Stimulated activated CD8-positive, alpha-beta memory T cell treated with anti-CD3 and anti-CD28 coated beads, Interleukin-7, amount 100 ng/mL, for 4 hours (primary cell): ENCODE measurements around the gene CDH4.
"Not testable (repeated sequence)": the region's sequence is repeated elsewhere in the genome, so short reads cannot be mapped to it uniquely, and the experiment has no call there.

Experiments used
- DNase-seq, 2 donors: peaks; one replicate each; pipeline ENCODE4 v3.0.0-alpha.2; 2020; ENCODE audit warnings: low read depth in 2 of 2

Gene CDH4

DNA sequence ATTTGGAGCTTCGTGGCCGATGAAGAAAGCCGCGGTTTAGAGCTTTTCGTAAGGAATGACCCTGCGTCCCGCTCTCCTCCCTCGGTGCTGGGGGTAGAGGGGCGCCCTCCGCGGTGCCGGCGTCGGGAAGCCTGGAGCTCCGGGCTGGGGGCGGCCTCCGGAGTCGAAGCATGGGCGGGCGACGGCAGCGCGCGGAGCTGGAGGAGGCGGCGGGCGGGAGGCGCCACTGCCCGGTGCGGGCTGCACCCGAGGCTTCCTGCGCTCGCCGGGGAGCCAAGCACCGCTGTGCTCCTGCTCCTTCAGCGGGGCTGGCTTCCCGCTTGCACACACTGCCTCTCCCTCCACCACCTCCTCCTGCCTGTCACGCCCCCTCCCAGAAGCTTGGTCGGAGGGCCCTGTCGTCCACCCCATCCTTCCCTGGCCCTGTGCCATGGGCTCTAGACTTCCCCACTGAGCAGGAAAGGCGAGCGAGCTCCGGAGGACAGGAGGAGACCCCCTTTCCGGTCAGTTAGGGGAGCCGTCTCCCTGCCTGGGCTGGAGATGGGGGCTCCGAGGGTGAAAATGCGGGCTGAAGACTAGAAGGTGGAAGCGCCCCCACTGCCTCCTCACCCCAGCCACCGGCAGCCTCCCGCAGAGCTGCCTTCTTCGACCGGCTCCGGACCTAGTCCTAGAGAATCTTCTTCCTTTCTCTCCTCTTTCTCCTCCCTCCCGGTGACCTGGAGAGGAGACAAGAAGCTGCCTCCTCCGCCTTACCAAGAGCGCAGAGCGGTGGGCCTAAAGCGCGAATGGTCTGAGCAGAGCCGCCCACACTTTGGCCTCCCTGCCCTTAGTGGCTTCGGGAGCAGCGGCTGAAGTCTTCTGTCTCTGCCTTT, 1.8 kb downstream of the CDH4 start:
- DNase-seq, result no peak

DNA sequence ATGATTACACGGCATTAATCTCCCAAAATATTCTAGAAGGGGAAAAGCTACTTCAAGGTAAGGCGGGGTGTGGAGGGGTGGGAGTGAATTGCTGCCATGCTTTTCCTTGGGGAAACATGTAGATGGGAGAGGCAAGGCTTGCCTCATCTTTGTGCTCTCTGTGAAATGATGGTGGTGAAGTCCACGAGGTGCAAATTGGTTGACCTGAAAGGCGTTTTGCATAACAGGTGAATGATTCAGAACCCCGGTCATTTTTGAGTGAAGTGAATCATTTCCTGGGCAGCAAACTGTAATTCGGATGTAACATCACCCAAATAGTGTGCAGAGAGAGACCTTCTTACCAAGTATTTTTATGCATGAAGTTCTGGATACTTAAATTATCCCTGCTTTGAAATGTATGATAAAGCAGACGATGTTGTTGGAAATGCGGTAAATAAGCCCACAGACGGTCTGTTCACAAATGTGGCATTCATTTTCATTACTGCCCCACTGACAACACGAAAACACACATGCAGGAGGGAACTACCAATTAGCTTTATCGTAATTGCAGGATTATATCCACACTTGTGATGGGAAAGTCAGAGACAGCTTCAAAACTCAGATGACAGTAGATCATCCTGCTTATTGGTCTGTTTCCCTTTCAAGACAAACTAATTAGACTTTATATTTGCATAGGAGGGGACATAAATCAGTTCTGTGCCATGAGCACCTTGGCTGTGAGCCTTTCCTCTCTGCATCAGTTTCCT, 3.0 kb downstream of the CDH4 start:
- no peak for DNase-seq

DNA sequence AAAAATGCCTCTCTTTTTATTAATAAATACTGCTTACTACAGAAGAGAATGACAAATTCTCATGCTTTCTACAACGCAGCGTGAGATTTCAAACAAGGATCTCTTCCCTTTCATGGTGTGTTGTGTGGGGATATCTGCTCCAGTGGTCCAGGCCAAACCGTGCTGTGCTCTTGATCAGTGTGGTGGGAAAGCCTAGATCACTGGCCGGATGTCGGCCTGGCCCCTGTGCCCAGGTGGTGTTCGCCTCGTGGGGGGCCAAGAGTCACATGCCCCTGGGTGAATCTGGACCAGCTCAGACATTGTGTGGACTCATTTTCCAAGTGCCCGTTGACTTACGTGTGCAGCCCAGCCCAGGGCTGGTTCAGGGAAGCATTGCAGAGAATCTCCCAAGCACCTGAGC, 4.3 kb downstream of the CDH4 start:
- DNase-seq, result no peak

GRCh38 chr20:61256824-61257223, 4.8 kb downstream of the CDH4 start:
- no peak for DNase-seq

- DNase-seq, result no peak
These were observed 5.5 kb downstream of the CDH4 start for GRCh38 chr20:61257611-61258010.

DNA sequence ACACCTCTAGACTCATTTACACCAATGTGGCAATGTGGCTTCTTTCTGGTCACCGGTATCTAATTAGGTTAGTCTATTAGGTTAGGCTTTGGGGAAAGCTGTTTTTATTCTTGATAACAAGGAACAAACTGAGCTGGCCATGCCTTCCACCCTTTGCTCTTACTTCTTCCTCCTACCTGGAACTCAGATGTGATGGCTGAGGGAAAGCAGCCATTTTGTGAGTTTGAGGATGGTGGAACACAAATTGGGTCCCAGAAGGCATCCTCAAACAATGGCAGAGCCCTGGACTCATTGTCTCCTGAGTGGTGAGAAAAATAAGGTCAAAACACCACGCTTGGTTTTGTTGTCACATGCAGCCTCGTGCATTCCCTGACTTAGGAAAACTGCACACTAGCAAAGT, 7.7 kb downstream of the CDH4 start:
- no peak for DNase-seq

DNA sequence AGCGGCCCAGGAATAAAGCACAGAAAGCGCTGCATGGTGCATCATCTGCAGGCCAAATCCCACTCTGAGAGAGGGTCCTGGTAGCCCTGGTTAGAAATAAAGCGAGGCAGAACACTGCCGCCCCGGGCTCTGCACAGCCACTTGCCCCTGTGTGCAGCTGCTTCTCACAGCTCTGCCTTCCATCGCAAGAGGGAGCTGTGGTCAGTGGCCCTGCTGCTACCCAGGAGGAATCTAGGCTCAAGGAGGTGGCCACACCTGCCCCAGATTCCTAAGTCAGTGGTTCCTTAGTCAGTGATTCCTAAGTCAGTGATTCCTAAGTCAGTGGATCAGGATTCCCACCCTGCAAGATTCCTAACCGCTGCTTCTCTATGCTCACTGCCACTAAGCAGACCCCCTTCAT, 8.8 kb downstream of the CDH4 start:
- DNase-seq, result no peak

DNA sequence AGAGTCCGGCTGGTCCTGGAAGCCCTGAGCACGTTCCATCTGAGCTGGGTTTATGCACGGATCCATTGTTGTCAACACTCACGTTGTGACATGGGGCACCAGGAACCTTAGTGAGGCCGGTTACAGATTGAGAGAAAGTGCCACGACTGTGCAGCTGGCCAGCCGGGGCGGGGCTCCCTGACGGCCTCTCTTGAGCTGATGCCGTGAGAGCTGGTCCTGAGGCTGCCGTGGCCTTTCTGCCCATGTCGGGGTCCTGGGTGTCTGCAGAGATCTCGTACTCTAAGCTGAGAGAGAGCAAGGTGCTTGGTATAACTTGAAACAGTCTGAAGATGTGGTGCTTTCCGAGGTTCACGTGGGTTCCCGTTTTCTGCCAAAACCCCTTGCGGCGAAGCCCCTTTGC, 10.0 kb downstream of the CDH4 start:
- no peak for DNase-seq

- no peak for DNase-seq
These were observed 10.5 kb downstream of the CDH4 start for GRCh38 chr20:61262514-61262913.

GRCh38 chr20:61263084-61263695, 11.1 kb downstream of the CDH4 start:
- no peak for DNase-seq

DNA sequence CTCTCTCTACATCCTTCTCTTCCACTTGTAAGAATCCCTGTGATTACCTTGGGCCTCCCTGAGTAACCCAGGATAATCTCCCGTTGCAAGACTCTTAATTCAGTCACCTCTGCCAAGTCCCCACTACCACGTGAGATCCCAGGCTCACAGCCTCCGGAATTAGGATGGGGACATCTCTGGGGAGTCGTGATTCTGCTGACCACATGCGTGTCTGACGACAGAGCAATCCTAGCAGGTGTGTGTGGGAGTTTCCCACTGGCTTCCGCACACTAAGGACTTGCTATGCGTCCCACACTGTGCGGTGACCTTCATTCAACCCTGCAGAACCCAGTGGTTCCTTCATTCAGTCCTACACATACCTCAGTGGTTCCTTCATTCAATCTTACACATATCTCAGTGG, 11.9 kb downstream of the CDH4 start:
- no peak for DNase-seq

- no peak for DNase-seq
These were observed 15.2 kb downstream of the CDH4 start for GRCh38 chr20:61267241-61267640.

DNA sequence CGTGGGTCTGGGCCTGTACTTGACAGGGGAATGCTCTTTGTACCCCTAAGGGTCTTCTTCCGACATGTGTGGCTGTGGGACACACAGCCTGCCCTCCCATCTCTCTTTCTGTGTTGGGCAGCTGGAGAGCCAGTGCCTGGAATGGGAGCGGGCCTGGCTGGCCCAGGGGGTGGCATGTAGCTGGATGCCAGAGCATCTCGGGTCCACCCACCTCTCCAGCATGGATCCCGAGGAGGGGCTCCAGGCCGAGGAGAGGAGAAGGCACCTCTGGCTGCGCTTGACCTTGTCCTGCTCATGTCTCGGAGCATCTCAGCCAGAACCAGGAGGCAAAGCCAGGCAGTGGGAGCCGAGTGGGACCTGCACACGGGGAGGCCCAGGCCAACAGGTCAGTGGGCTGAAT, 16.0 kb downstream of the CDH4 start:
- DNase-seq, result no peak

GRCh38 chr20:61271312-61272231, 19.5 kb downstream of the CDH4 start:
- DNase-seq, result no peak

GRCh38 chr20:61273024-61273423, 21.0 kb downstream of the CDH4 start:
- not testable (repeated sequence) for DNase-seq

- DNase-seq, result not testable (repeated sequence)
These were observed 21.6 kb downstream of the CDH4 start for GRCh38 chr20:61273666-61274065.

DNA sequence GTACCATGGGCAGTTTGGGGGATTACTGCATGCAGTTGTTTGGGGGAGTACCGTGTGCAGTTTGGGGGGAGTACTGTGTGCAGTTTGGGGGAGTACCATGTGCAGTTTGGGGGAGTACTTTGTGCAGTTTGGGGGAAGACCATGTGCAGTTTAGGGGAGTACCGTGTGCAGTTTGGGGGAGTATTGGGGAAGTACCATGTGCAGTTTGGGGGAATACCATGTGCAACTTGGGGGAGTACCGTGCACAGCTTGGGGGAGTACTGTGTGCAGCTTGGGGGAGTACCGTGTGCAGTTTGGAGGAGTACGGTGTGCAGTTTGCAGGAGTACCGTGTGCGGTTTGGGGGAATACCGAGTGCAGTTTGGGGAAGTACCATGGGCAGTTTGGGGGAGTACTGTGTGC, 22.3 kb downstream of the CDH4 start:
- DNase-seq, result no peak

DNA sequence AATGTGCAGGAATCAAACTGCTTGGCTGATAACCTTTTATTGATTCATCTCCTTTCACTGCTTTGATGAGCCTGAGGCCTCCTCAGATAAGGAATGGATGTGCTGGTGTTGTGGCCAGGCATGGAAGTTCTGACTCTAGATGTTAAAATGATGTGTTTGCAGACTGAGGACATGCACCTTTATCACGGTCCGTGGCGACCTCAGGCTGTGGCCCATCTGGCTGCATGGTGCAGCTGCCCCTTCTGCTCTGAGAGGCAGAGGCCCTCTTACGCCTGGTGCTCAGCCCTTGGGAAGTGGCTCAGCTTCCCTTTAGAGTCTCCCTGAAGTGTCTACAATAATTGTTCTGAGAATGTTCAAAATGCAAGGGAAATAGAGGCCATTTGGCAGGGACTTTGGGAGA, 26.2 kb downstream of the CDH4 start:
- no peak for DNase-seq

DNA sequence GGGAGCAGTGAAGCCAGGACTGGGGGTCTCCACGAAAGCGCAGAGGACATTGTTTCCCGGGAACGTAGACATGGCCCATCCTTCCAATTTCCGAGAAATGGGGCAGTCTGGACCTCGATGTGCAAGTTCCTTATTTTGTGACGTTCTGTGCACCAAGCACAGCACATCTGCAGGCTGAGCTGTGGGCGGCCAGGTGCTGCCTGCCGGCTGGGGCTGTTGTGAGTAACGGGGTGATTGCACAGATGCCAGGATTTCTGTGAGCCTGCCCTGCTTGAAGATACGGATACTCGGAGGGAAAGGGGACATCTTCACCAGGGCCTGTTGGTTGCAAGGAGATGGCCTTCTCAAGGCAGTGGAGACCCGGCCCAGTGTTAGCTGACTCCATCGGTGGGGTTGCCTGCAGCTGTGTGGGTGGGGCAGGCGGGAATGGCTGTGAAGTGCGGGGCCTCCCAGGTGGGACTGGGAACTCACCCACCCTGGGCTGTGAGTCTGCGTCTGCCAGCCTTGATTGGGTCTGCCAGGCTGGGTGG, 27.6 kb downstream of the CDH4 start:
- no peak for DNase-seq

DNA sequence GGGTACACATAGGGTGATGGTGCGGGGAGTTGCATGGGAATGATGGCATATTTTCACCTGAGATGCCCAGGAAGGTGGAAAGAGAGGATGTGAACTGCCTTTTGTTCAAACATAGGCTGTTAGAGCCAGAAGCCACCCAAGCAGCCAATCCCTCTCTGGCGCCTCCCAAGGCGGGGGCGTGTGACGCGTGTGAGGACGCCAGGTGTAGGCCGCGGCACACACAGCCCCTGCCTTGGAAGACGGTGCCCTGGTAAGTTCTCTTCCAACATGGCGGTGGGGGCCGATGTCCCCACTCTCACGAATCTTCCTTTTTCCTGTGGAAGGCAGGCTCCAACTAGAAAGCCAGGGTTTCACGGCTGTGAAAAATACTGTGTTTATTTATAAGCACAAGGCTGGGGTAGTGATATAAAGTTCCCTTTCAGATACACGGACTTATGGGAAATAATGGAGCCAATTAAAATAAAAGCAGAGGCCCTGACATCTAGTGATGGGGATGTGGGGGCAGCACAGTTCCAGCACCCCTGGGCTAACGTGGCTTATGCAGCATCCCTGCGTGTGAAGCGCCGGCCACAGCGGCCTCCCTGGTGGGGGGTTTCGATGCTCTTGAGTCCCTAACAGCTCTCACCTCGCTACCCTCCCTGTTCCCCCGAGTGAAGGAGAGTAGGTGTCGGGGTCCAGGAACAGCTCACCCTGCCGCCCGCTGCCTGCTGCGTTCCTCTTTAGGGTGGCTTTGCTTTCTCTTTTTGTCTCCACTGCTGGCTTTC, 28.3 kb downstream of the CDH4 start:
- no peak for DNase-seq
